Tongue (tissue), 2 donors: ENCODE measurements around the gene RAD51B. TPM values are rescaled to one million over a fixed set of nuclear protein-coding genes. Genes with fewer than 3 reads are reported as not detected.

ENCODE experiments used
- DNase-seq: peaks from one replicate; pipeline ENCODE4 v3.0.0-alpha.2; 2015
- total RNA-seq: library from RNA; depleted of rRNA; stranded (reverse); fragments of >200 nt; gene quantifications from one replicate; pipeline ENCODE4 v1.2.3, GENCODE V29; 2014

The RAD51B gene
- total RNA-seq, 1 donor from 2014 or later: 37.8 TPM

DNA sequence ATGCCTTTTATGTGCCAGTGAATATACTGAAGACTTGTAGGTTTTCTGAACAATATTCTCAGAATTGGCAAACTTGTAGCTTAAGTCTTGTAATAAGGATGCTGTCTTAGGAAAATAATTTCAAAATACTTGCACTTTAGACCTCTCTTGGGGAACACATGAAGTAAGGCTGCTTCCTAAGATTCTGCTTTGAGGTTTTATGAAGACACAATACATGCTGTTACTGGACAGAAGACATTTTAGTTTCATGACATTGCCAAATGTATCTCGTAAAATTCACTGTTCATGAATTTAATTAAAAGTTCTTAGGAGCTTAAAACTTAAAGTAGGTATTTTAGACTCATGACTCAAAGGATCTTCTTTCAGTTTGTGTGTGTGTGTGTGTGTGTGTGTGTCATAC, 80.7 kb downstream of the RAD51B start:
- peak; percentile 41 for DNase-seq

GRCh38 chr14:67908052-67908754, 88.6 kb downstream of the RAD51B start:
- peak; percentile 50 for DNase-seq

DNA sequence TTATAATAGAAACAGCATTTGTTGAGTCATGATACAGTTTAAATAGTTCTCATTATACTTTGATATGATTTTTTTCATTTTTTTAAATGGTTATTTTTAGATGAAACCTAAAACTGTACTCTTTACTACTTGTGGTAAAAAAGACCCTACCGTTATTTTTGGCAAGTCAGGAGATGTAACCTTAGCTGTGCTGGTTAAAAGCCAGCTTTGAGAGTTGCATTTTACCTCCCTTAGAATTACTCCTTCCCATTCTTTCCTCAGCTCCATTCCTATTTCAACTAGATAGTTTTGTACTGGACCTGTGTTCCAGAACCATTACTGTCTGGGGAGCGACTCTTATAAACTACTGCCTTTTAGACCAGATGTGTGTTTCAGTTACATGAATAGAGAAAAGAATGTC, 92.0 kb downstream of the RAD51B start:
- no peak for DNase-seq

- no peak for DNase-seq
Measured at GRCh38 chr14:67916430-67916829, 96.9 kb downstream of the RAD51B start.

- DNase-seq: no peak
Measured at GRCh38 chr14:67917006-67917405, 97.4 kb downstream of the RAD51B start.

GRCh38 chr14:67918838-67919237, 99.3 kb downstream of the RAD51B start:
- no peak for DNase-seq

DNA sequence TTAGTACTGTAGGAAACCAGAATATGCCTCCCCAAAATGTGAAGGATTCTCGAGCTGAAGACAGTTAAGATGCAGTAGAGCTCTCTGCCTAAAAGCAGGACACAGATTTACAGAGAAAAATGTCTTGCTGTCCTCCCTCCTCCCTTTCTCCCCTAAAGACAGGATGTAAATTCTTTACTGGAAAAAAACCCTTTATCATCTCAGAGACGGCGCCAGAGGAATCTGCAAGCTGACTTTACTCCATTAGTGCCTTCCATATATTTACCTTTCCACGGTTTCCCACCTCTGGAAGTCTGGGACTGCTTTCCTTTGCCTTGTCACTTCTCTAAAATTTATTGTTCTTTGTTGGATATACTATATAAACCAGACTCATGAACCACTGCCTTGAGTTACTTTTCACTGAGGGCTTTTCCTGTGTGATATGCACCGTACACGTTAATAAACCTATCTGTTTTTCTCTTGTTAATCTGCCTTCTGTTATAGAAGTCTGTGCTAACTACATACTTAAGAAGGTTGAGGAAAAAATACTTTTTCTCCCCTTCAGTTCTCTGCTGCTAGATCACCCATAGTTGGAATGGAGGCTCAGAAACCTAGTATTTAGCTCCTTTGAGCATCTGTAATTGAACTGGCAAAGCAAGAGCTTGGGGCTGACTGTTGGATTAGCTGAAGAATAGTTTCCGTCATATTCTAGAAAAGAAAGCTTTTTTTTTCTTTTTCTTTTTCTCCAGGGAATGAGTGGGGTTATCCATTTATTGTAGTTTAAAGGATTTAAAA, 99.9 kb downstream of the RAD51B start:
- no peak for DNase-seq

- no peak for DNase-seq
Measured at GRCh38 chr14:67926821-67927220, 107.2 kb downstream of the RAD51B start.

DNA sequence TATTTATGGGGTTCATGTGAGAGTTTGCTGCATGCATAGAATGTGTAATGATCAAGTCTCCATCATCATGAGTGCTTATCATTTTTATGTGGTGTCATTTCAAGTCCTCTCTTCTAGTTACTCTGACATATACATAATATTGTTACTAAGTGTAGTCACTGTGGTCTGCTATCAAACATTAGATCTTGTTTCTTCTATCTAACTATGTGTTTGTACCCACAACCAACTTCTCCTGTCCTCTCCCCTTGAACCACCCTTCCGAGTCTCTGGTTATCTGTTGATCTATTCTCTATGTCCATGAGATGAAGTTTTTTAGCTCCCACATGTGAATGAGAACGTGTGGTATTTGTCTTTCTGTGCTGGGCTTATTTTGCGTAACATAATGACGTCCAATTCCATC, 107.7 kb downstream of the RAD51B start:
- DNase-seq: no peak

- no peak for DNase-seq
Measured at GRCh38 chr14:67928375-67928774, 108.8 kb downstream of the RAD51B start.

- no peak for DNase-seq
Measured at GRCh38 chr14:67932708-67933246, 113.2 kb downstream of the RAD51B start.

GRCh38 chr14:67933266-67933665, 113.7 kb downstream of the RAD51B start:
- no peak for DNase-seq

DNA sequence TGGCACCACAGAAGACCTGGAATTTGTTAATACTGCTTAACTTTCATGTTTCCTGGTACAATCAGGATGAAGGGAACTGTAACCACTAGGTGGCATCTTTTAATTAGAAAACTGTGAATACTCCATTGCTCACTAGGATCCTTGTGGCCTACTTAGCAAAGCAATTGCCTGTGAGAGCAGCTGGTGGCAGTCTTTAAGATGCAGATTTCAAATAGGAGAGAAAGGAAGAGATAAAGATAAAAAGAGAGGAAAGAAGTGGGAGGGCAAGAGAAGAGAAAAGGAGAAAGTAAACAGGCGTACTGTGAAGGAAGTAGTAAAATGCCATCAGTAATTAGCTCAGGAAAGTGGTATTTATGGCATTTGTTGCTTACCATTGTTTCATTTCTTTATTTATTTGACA, 114.5 kb downstream of the RAD51B start:
- DNase-seq: peak; percentile 90

- DNase-seq: no peak
Measured at GRCh38 chr14:67934862-67935261, 115.3 kb downstream of the RAD51B start.

DNA sequence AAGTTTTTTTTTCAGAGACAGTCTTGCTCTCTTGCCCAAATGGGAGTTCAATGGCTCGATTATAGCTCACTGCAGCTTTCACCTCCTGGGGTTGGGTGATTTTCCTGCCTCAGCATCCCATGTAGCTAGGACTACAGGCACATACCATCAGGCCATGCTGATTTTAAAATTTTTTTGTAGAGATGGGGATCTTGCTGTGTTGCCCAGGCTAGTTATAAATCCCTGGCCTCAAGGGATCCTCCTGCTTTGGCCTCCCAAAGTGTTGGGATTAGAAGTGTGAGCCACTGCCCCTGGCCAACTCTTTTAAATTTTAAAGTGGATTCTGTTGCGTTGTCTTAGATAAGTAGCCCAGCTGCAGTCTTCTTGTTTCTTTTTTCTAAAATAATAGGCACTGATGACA, 115.8 kb downstream of the RAD51B start:
- no peak for DNase-seq

DNA sequence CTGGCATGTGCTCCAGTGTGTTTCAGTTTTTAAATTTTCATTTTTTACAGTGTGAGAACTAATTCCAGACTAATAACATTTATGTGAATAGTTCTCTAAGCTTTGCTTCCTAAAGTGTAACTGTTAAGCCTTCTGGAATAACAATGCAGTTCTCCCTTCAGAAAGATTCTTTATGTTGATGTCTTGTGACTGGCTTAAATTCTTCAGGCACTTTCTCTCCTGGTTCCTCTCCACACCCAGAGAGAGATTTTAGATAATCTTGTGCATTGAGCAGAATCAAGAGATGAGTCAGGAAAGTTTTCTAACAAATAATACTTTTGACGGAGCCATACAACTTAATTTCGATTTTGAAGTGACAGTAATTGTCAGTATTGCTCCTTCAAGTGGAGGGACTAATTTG, 118.5 kb downstream of the RAD51B start:
- no peak for DNase-seq

- DNase-seq: peak; percentile 87
Measured at GRCh38 chr14:67940486-67941455, 121.2 kb downstream of the RAD51B start.

GRCh38 chr14:67941456-67942018, 122.0 kb downstream of the RAD51B start:
- DNase-seq: peak; percentile 95

GRCh38 chr14:67942080-67942710, 122.6 kb downstream of the RAD51B start:
- DNase-seq: peak; percentile 40

- DNase-seq: peak; percentile 97
Measured at GRCh38 chr14:67943947-67944346, 124.4 kb downstream of the RAD51B start.

DNA sequence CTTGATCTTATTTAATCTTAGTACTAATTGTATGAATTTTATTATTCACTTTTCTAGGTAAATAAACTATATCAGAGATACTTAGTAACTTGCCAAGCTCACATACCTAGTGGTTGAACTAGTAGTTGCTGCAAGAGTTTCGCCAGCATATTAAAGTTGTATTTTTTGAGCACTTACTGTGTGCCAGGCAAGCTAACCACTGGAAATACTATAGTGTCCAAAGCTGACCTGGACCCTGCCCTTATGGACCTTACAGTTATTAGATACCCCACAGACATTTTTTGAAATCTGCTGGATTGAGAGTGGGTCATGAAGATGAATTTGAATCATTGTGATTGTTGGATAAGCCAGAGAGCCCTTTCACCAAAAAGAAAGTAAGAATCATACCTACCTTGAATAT, 125.0 kb downstream of the RAD51B start:
- no peak for DNase-seq

GRCh38 chr14:67949771-67950170, 130.2 kb downstream of the RAD51B start:
- DNase-seq: no peak
